Peyer's patch (tissue), 4 donors: Measurements from ENCODE around the gene PFDN6. TPM values are rescaled to one million over a fixed set of nuclear protein-coding genes. Genes with fewer than 3 reads are reported as not detected.

Experiments
- DNase-seq, 3 donors: peaks; one replicate each; pipeline ENCODE4 v3.0.0-alpha.2; 2017 to 2019
- H3K27ac ChIP-seq, 4 donors: fragments of 200-600 bp; sonication (generic); one replicate each; pipeline ENCODE4 v1.5.1; 2016 to 2019
- H3K27me3 ChIP-seq, 2 donors: fragments of 200-600 bp; sonication (generic); one replicate each; pipeline ENCODE4 v1.5.1; 2019
- H3K36me3 ChIP-seq, 3 donors: fragments of 200-600 bp; sonication (generic); one replicate each; pipeline ENCODE4 v1.5.1; 2016 to 2019
- H3K4me1 ChIP-seq, 4 donors: fragments of 200-600 bp; sonication (generic); one replicate each; pipeline ENCODE4 v1.5.1; 2016 to 2019
- H3K4me3 ChIP-seq, 4 donors: fragments of 200-600 bp; sonication (generic); 1 replicate in 3 of 4; 2 replicates in 1 of 4; pipeline ENCODE4 v1.5.1; 2016 to 2019; ENCODE audit warnings: mild to moderate bottlenecking in 1 of 4
- H3K9me3 ChIP-seq, 4 donors: fragments of 200-600 bp; sonication (generic); one replicate each; pipeline ENCODE4 v1.5.1; 2016 to 2019; ENCODE audit warnings: mild to moderate bottlenecking in 1 of 4
- CTCF ChIP-seq, 6 experiments: fragments of 450-650 bp in 4 of 6; fragments of 200-600 bp in 2 of 6; sonication (generic) in 1 of 6; IDR thresholded peaks; one replicate each; pipeline ENCODE4 v1.5.1; 2017 to 2019; ENCODE audit warnings: antibody characterized with exemption in 6 of 6, mild to moderate bottlenecking in 3 of 6, moderate library complexity in 1 of 6
- POLR2A ChIP-seq, 2 donors: fragments of 450-650 bp; IDR thresholded peaks; one replicate each; pipeline ENCODE4 v1.5.1; 2017; ENCODE audit warnings: antibody characterized with exemption in 2 of 2, mild to moderate bottlenecking in 2 of 2, moderate library complexity in 2 of 2
- total RNA-seq, 4 donors: library from RNA; depleted of rRNA; stranded (reverse); fragments of >200 nt; gene quantifications; one replicate each; pipeline ENCODE4 v1.1.0, GENCODE V29; 2016

The PFDN6 gene
- total RNA-seq, 4 donors from 2014 or later = 12.4 to 24.8 (median 14.4) TPM

GRCh38 chr6:33317669-33318425, 28.4 kb downstream of the PFDN6 start, which contains the start of gene ZBTB22:
ZBTB22 (minus strand) TSS chr6:33317744; CDS start chr6:33316916, 828 bp downstream.
- peak; percentile 98 to 100 (median 100) for DNase-seq
- Histone ChIP-seq H3K27ac (peak within 1 kb of the TSS; percentile 82 to 89 (median 84)), H3K27me3 (no peaks in the 10 kb centered on the region), H3K9me3 (no peaks in the 10 kb centered on the region), H3K36me3 (peaks cover 0 to 29% (median 0%) of the 10 kb centered on the region in 3 donors), H3K4me3 (peak within 1 kb of the TSS; percentile 40 to 60 (median 54)), H3K4me1 (peaks cover 4 to 68% (median 27%) of the 10 kb centered on the region in 4 donors)
- TF ChIP-seq POLR2A (IDR thresholded peaks at IDR 0.05) (peak in 1 of 2 donors; percentile 42), CTCF (IDR thresholded peaks at IDR 0.05) (peak in 3 of 6 experiments; percentile 8 to 26 (median 15))

GRCh38 chr6:33318426-33319073, 29.1 kb downstream of the PFDN6 start:
- no peak for DNase-seq
- TF ChIP-seq POLR2A (IDR thresholded peaks at IDR 0.05) = no peak
- no peak for TF ChIP-seq CTCF (IDR thresholded peaks at IDR 0.05)
- Histone ChIP-seq H3K4me3 (peak overlapping the region; percentile 40 to 60 (median 54)), H3K27me3 (no peaks in the 10 kb centered on the region), H3K9me3 (no peaks in the 10 kb centered on the region), H3K4me1 (peaks cover 4 to 69% (median 27%) of the 10 kb centered on the region in 4 donors), H3K36me3 (peaks cover 0 to 29% (median 0%) of the 10 kb centered on the region in 3 donors), H3K27ac (peak overlapping the region in 3 of 4 donors; percentile 82 to 89 (median 82))

- Histone ChIP-seq H3K36me3 (peaks cover 0 to 29% (median 0%) of the 10 kb centered on the region in 3 donors), H3K27ac (peak overlapping the region in 1 of 4 donors; percentile 13), H3K4me1 (peaks cover 4 to 71% (median 24%) of the 10 kb centered on the region in 4 donors)
Observed at GRCh38 chr6:33319939-33320314, 30.5 kb downstream of the PFDN6 start.

GRCh38 chr6:33320315-33321181, 31.1 kb downstream of the PFDN6 start:
- Histone ChIP-seq H3K4me3 (no peak overlapping the region), H3K27ac (peak overlapping the region in 3 of 4 donors; percentile 10 to 42 (median 19)), H3K27me3 (no peaks in the 10 kb centered on the region), H3K9me3 (no peaks in the 10 kb centered on the region), H3K4me1 (peaks cover 0 to 64% (median 20%) of the 10 kb centered on the region in 4 donors), H3K36me3 (peaks cover 0 to 29% (median 0%) of the 10 kb centered on the region in 3 donors)
- DNase-seq = no peak
- no peak for TF ChIP-seq CTCF (IDR thresholded peaks at IDR 0.05)

More at GRCh38 chr6:33319939-33320314, 30.5 kb downstream of the PFDN6 start:
- no peaks in the 10 kb centered on the region for H3K9me3 ChIP-seq
- no peak for DNase-seq
- H3K27me3 ChIP-seq = no peaks in the 10 kb centered on the region
- H3K4me3 ChIP-seq = no peak overlapping the region
- TF ChIP-seq CTCF (IDR thresholded peaks at IDR 0.05) (no peak), POLR2A (IDR thresholded peaks at IDR 0.05) (no peak)

- Histone ChIP-seq H3K36me3 (peaks cover 0 to 29% (median 0%) of the 10 kb centered on the region in 3 donors), H3K9me3 (no peaks in the 10 kb centered on the region), H3K4me1 (peaks cover 0 to 60% (median 19%) of the 10 kb centered on the region in 4 donors), H3K4me3 (peak overlapping the region in 3 of 4 donors; percentile 71 to 94 (median 80)), H3K27ac (peak overlapping the region in 3 of 4 donors; percentile 10 to 92 (median 91)), H3K27me3 (no peaks in the 10 kb centered on the region)
- DNase-seq = no peak
- no peak for TF ChIP-seq POLR2A (IDR thresholded peaks at IDR 0.05)
- TF ChIP-seq CTCF (IDR thresholded peaks at IDR 0.05) = no peak
Observed at GRCh38 chr6:33321227-33321626, 31.8 kb downstream of the PFDN6 start.
